Measurements from ENCODE around the gene TLE5.

The TLE5 gene

DNA sequence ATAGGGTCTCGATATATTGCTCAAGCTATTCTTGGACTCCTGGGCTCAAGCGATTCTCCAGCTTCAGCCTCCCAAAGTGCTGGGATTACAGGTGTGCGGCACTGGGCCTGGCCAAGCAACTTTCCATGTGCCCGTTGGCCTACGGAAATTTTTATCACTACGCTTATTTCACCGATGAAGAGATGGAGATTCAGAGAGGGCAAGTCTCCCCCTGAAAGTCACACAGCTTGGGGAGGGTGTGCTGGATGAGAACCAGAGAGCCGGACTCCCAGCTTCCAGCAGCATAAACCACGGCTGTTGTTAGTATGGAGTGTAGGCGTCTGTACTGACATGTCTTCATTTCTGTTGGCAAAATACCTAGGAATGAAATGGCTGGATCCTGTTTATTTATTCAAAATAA, 20.0 kb upstream of the TLE5 start:
- no peaks in the 10 kb centered on the region for H3K9me3 ChIP-seq (ENCODE audit: control insufficient read depth, insufficient read depth, low read length)
- H3K36me3 ChIP-seq (ENCODE audit: insufficient read depth, low read length) = no peaks in the 10 kb centered on the region
- H3K4me1 ChIP-seq (ENCODE audit: insufficient read depth, low read length) = no peaks in the 10 kb centered on the region
- no peak overlapping the region for H3K9ac ChIP-seq (ENCODE audit: low read depth, low read length)

DNA sequence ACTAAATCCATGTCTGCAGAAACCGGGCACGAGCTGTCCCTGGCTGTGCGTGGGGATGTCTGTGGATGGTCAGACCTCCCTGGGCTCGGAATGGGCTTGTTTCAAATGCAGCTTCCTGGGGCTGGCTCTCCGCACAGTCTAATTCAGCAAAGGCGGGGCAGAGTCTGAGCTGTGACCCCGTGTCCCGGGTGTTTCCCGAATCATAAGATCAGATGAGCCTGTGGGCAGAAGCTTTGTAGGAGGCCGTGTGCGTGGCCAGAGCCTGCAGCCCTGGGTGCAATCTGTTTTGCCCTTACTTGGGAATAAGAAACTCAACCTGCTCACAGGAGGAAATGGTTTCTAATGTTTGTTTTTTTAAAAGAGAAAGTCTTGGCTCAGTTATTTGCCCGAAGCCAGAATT, 18.0 kb upstream of the TLE5 start:
- no peak overlapping the region for H3K9ac ChIP-seq (ENCODE audit: low read depth, low read length)

DNA sequence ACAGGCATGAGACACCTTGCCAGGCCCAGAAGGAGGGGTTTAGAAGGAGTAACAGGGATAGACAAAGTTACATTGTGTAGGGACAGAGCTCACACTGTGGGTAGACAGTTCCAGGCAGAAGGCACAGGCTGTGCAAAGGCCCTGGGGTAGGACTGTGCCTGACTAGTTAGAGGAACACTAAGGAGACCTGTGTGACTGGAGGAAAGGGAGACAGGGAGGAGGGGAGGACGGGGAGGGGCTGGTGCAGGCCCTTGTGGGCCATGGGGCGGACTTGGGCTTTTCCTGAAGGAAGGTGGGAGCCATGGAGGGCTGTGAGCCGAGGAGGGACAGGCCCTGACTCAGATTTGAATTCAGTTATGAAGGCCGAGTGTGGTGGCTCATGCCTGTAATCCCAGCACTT, 17.3 kb upstream of the TLE5 start:
- no peaks in the 10 kb centered on the region for H3K9me3 ChIP-seq (ENCODE audit: control insufficient read depth, insufficient read depth, low read length)
- no peaks in the 10 kb centered on the region for H3K4me1 ChIP-seq (ENCODE audit: insufficient read depth, low read length)
- no peak overlapping the region for H3K9ac ChIP-seq (ENCODE audit: low read depth, low read length)
- H3K36me3 ChIP-seq (ENCODE audit: insufficient read depth, low read length) = no peaks in the 10 kb centered on the region

More for the DNA sequence above, 18.0 kb upstream of the TLE5 start:
- Histone ChIP-seq H3K36me3 (ENCODE audit: insufficient read depth, low read length) (no peaks in the 10 kb centered on the region), H3K4me1 (ENCODE audit: insufficient read depth, low read length) (no peaks in the 10 kb centered on the region), H3K9me3 (ENCODE audit: control insufficient read depth, insufficient read depth, low read length) (no peaks in the 10 kb centered on the region)

DNA sequence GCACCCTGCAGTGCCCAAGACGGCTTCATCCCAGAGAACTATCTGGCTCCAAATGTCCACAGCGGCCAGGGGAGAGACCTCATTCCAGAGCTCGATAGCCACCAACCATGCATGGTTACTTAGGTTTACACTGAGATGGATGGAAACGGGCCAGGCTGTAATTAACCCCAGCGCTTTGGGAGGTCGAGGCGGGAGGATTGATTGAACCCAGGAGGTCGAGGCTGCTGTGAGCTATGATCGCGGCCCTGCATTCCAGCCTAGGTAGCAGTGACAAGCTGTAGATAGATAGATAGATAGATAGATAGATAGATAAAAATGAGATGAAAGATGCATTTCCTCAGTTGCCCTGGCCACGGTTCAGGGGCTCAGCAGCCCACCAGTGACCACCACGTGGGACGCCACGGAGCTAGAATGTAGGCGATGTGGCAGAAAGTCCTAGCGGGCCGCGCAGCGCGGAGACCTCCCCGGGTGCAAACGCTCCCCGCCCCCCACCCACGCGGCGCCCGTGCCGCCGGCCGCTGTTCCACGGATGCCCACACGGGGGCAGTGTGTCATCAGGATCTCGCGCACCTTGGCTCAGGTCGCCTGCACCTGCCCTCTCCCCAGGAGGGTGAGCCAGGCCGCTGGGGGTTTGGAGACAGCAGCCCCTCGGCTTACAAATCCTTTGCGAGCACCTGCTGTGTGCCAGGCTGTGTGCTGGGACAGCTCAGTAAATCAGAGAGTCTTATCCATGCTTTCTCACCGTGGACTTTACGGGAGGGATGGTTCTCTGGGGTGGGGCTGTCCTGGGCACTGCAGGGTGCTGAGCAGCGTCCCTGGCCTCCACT, 13.5 kb upstream of the TLE5 start:
- H3K9ac ChIP-seq (ENCODE audit: low read depth, low read length) = peak overlapping the region; percentile 19; the same call in 1 of the 2 replicates

DNA sequence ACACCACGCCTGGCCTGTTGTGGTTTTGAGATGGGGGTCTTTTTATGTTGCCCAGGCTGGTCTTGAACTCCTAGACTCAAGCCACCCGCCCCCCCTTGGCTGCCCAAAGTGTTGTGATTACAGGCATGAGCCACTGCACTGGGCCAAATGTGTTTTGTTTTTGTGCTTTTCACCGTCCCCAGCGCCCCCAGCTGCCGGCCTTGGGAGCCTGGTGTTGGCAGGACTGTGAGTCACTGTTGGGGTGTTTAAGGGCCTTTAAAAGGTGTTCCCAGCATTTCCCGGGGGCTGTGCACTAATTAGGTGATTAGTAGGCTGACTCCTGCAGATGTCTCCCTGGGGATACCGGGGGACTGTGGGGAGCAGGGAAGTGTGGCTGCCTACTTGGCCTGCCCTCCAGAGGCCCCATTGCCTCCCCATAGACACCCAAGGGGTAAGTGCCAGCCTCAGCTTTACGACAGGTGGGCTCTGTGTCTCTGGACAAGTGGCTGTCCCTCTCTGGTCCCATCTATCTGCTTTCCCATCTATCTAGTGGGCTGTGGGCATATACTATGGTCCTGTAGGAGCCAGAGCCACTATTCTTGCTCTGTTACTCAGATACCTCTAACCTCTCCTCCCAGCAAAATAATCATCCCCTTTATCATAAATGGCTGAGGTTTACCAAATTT, 11.8 kb upstream of the TLE5 start:
- H3K9ac ChIP-seq (ENCODE audit: low read depth, low read length) = no peak overlapping the region
- H3K4me1 ChIP-seq (ENCODE audit: insufficient read depth, low read length) = no peaks in the 10 kb centered on the region
- no peaks in the 10 kb centered on the region for H3K36me3 ChIP-seq (ENCODE audit: insufficient read depth, low read length)
- H3K9me3 ChIP-seq (ENCODE audit: control insufficient read depth, insufficient read depth, low read length) = no peaks in the 10 kb centered on the region

More for the DNA sequence above, 13.5 kb upstream of the TLE5 start:
- no peaks in the 10 kb centered on the region for H3K4me1 ChIP-seq (ENCODE audit: insufficient read depth, low read length)
- H3K36me3 ChIP-seq (ENCODE audit: insufficient read depth, low read length) = no peaks in the 10 kb centered on the region
- H3K9me3 ChIP-seq (ENCODE audit: control insufficient read depth, insufficient read depth, low read length) = no peaks in the 10 kb centered on the region

DNA sequence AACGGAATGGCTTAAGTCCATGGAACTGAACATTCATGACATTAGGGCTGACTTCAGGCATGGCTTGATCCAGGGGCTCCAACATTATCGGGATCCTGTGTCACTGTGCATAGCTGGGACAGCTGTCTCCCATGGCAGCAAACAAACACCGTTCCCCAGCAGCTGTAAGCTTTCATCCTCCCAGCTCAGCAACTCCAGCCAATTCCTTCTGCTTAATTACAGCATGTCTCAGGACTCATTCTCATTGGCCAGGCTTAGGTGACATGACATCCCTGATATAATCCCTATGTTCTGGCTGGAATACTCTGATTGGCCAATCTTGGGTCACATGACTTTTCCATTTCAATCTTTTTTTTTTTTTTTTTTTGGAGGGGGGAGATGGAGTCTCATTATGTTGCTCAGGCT, 10.9 kb upstream of the TLE5 start:
- no peak overlapping the region for H3K9ac ChIP-seq (ENCODE audit: low read depth, low read length)
- H3K9me3 ChIP-seq (ENCODE audit: control insufficient read depth, insufficient read depth, low read length) = no peaks in the 10 kb centered on the region
- H3K36me3 ChIP-seq (ENCODE audit: insufficient read depth, low read length) = no peaks in the 10 kb centered on the region
- H3K4me1 ChIP-seq (ENCODE audit: insufficient read depth, low read length) = no peaks in the 10 kb centered on the region

DNA sequence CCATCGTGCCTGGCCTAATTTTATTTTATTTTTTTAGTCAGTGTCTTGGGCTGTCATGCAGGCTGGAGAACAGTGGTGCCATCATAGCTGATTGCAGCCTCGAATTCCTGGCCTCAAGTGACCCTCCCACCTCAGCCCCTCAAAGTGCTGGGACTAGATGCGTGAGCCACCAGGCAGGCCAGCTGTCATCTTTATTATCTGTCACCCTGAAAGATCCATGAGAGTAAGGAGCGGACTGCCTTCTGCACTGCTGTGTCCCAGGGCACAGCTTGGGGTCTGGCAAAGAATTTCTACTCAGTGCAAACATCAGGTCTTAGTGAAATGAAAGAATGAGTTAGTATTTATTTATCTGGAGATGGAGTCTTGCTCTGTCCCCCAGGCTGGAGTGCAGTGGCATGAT, 9.5 kb upstream of the TLE5 start:
- H3K9me3 ChIP-seq (ENCODE audit: control insufficient read depth, insufficient read depth, low read length) = no peaks in the 10 kb centered on the region
- no peaks in the 10 kb centered on the region for H3K4me1 ChIP-seq (ENCODE audit: insufficient read depth, low read length)
- H3K9ac ChIP-seq (ENCODE audit: low read depth, low read length) = no peak overlapping the region
- no peaks in the 10 kb centered on the region for H3K36me3 ChIP-seq (ENCODE audit: insufficient read depth, low read length)

DNA sequence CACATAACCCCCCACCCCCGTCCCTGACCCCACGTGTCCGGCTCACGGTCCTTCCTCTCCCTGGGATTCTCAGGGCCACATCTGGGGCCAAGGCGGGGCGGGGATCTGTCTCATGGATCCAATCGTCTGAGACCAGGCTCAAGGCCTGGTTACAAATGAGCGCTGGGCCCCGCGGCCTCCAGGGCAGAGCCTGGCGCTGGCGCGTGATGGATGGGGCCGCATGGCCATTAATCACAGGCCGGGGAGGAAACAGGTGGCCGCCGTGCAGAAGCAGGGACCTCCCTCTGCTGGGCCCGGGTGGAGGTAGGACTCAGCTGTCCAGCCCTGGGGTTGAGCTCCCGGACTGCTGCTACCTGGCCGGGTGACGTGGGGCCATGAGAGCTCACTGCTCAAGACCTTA, 5.8 kb upstream of the TLE5 start:
- no peaks in the 10 kb centered on the region for H3K36me3 ChIP-seq (ENCODE audit: insufficient read depth, low read length)
- no peaks in the 10 kb centered on the region for H3K9me3 ChIP-seq (ENCODE audit: control insufficient read depth, insufficient read depth, low read length)
- 0 out of 2 replicates have a peak, but pooled peaks cover 5% of the 10 kb centered on the region for H3K4me1 ChIP-seq (ENCODE audit: insufficient read depth, low read length)
- no peak overlapping the region for H3K9ac ChIP-seq (ENCODE audit: low read depth, low read length)

DNA sequence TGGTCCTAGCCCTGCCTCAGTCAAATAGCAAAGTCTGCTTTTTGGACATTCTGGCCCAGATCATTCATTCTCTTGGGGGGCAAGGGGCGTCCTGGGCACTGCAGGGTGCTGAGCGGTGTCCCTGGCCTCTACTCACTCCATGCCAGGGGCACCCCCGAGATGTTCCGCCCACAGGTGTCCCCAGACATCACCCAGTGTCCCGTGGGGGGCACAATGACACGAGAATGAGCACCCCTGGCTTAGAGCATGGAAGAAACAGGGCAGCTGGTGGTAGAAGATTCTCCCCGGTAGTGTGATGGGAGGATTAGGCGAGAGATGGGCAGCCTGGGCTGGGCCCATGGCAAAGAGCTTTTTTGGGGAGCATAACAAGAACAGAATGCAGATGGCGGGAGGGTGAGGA, 5.3 kb upstream of the TLE5 start:
- no peaks in the 10 kb centered on the region for H3K9me3 ChIP-seq (ENCODE audit: control insufficient read depth, insufficient read depth, low read length)
- no peaks in the 10 kb centered on the region for H3K36me3 ChIP-seq (ENCODE audit: insufficient read depth, low read length)
- H3K4me1 ChIP-seq (ENCODE audit: insufficient read depth, low read length) = 0 out of 2 replicates have a peak, but pooled peaks cover 5% of the 10 kb centered on the region
- no peak overlapping the region for H3K9ac ChIP-seq (ENCODE audit: low read depth, low read length)

DNA sequence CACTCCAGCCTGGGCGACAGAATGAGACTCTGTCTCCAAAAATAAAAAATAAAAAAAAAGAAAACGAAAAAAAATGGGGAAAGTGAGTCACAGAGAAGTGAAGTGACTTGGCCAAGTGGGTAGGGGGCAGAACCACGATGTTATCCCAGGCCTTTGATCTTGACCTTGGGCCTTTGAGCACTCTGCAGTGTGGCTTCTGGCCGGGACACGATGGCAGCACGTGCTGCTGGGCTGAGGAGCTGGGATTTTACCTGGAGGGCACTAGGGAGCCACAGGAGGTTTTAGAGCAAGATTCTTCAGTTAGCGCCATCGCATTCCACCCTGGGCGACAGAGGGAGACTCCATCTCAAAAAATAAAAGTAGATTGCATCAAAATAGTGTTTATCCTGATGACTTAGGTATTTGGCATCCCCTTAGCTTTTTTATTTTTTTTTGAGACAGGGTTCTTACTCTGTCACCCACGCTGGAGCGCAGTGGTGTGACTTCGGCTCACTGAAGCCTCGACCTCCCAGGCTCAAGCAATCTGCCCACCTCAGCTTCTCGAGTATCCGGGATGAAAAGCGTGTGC, 4.3 kb upstream of the TLE5 start:
- no peaks in the 10 kb centered on the region for H3K9me3 ChIP-seq (ENCODE audit: control insufficient read depth, insufficient read depth, low read length)
- H3K4me1 ChIP-seq (ENCODE audit: insufficient read depth, low read length) = 0 out of 2 replicates have a peak, but pooled peaks cover 5% of the 10 kb centered on the region
- H3K36me3 ChIP-seq (ENCODE audit: insufficient read depth, low read length) = no peaks in the 10 kb centered on the region
- H3K9ac ChIP-seq (ENCODE audit: low read depth, low read length) = no peak overlapping the region

DNA sequence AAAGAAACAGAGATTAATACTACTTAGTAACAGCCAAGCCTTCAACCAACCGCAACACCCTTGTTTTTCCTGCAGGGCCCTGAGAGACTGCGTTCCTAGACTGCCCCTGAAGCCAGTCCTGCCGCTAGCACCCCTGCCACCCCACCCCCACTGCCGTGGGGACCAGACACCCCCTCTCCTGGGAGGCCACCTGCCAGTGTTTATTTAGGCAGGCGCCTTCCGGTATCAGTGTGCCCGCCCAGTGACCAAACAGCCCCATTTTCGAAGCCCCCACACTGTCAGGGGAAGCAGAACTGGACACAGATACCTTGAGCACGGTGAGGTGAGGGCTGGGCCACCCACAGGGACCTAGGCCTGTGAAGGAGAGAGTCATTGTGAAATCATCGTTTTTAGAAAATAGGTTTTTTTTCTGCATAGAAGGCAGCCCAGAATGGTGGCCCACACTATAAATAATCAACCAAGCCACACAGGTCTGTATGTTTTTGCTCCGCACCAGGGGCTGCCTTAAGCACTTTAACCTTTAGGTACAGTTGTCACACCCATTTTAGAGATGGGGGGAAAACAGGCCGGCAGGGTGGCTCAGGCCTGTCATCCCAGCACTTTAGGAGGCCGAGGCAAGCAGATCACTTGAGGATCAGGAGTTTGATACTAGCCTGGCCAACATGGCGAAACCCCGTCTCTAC, 3.5 kb upstream of the TLE5 start:
- no peak overlapping the region for H3K9ac ChIP-seq (ENCODE audit: low read depth, low read length)
- no peaks in the 10 kb centered on the region for H3K36me3 ChIP-seq (ENCODE audit: insufficient read depth, low read length)
- H3K9me3 ChIP-seq (ENCODE audit: control insufficient read depth, insufficient read depth, low read length) = no peaks in the 10 kb centered on the region
- H3K4me1 ChIP-seq (ENCODE audit: insufficient read depth, low read length) = peaks cover 5% of the 10 kb centered on the region; the same call in 1 of the 2 replicates

DNA sequence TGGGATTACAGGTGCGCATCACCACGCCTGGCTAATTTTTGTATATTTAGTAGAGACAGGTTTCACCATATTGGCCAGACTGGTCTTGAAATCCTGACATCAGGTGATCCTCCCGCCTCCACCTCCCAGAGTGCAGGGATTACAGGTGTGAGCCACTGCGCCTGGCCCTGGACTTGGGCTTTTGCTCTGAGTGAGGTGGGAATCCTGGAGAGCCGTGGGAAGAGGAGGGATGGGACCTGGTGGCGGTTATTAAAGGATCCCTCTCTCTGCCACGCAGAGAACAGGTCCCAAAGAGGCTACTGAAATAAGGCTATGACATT, 1.7 kb upstream of the TLE5 start:
- Histone ChIP-seq H3K9ac (ENCODE audit: low read depth, low read length) (no peak overlapping the region), H3K36me3 (ENCODE audit: insufficient read depth, low read length) (no peaks in the 10 kb centered on the region), H3K4me1 (ENCODE audit: insufficient read depth, low read length) (peaks cover 5% of the 10 kb centered on the region; the same call in 1 of the 2 replicates), H3K9me3 (ENCODE audit: control insufficient read depth, insufficient read depth, low read length) (no peaks in the 10 kb centered on the region)

DNA sequence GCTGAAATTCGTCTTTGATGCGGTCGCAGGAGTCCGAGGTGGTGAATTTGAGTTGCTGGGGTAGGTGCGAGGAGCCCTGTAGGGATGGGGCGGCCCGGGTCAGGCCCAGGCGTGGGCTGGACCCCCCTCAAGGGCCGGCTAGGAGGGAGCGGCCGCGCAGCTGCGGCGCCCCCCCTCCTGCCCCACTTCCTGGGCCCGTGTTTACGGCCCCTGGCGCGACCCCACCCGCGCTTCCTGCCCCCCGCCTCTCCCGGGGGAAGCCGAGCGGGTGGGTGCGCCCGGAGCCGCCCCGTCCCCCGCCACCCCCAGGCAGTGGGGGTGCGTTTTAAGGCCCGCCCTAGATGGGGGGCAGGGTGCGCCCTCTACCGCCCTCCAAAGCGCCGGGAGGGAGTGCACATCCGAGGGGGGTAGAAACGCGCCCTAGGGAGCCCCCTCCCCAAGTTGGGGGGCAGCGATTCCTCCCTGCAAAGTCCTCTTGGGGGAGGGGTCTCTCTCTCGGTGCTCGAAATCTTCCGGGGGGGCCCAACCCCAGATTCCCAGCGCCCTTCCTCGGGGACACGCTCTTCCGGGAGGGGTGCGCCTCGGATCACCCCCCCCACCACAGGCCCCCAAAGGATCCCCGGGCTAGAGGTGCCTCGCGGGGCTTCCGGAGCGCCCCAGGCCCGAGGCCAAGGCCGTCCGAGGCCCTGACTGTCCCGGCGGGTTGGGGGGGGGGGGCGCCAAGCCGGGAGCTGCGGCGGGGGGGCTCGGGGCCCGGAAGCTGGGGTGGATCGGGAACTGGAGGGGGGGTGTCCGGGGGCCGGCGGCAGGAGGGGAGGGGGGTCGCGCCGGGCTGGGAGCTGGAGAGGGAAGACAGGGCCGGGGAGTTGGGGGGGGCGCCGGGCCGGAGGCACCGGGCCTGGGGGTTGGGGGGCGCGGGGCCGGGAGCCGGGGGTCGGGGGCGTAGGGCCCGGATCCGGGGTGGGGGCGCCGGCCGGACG, 823 bp downstream of the TLE5 start:
- Histone ChIP-seq H3K36me3 (ENCODE audit: insufficient read depth, low read length) (no peaks in the 10 kb centered on the region), H3K9ac (ENCODE audit: low read depth, low read length) (peak overlapping the region; percentile 81), H3K4me1 (ENCODE audit: insufficient read depth, low read length) (peaks cover 19% of the 10 kb centered on the region; the same call in 1 of the 2 replicates), H3K9me3 (ENCODE audit: control insufficient read depth, insufficient read depth, low read length) (no peaks in the 10 kb centered on the region)

DNA sequence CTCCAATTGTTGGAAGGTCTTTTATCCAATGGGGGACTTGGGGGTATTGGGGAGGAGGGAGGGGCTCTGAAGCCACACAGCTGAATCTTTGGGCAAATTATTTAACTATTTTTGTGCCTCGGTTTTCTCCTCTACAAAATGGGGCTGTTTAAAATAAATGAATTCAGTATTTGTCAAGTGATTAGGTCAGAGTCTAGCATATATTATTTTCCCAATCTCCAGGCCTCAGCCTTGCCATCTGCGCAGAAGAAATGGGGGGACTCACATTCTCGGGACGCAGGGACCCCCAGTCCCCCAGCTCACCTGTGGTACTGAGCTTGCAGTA, 1.5 kb downstream of the TLE5 start:
- peak overlapping the region; percentile 81 for H3K9ac ChIP-seq (ENCODE audit: low read depth, low read length)
- H3K36me3 ChIP-seq (ENCODE audit: insufficient read depth, low read length) = no peaks in the 10 kb centered on the region
- no peaks in the 10 kb centered on the region for H3K9me3 ChIP-seq (ENCODE audit: control insufficient read depth, insufficient read depth, low read length)
- H3K4me1 ChIP-seq (ENCODE audit: insufficient read depth, low read length) = peaks cover 18% of the 10 kb centered on the region; the same call in 1 of the 2 replicates
